K562 (cell line): Measurements from ENCODE around the gene TCOF1. TPM values are rescaled to one million over a fixed set of nuclear protein-coding genes. Genes with fewer than 3 reads are reported as not detected.

Source experiments
- ELF2 ChIP-seq: fragments of 250-450 bp; sonication (Bioruptor Pico); IDR thresholded peaks from 2 replicates; pipeline ENCODE4 v1.5.0; 2021; ENCODE audit warnings: mild to moderate bottlenecking
- GTF2F1 ChIP-seq: IDR thresholded peaks from 2 replicates; pipeline ENCODE4 v1.6.1; 2011; ENCODE audit warnings: low read depth, low read length, improper control_type of control experiment
- ID3 ChIP-seq, 2 experiments: fragments of 250-450 bp in 1 of 2; fragments of 450-650 bp in 1 of 2; sonication (Bioruptor Pico) in 1 of 2; IDR thresholded peaks; 2 replicates each; pipeline versions ENCODE4 v1.6.1 to v1.8.0; 2016 to 2021; ENCODE audit warnings: mild to moderate bottlenecking in 2 of 2, moderate library complexity in 2 of 2, missing compliant biosample characterization in 1 of 2, missing genetic modification characterization in 1 of 2
- NFIC ChIP-seq: fragments of 450-650 bp; IDR thresholded peaks from 2 replicates; pipeline ENCODE4 v1.6.1; 2017; ENCODE audit warnings: mild to moderate bottlenecking, inconsistent platforms
- PREB ChIP-seq: sonication (generic); formaldehyde crosslinking; IDR thresholded peaks from 2 replicates; pipeline ENCODE4 v1.8.1; 2023; ENCODE audit warnings: mild to moderate bottlenecking, missing genetic modification reagents
- ZC3H4 ChIP-seq: sonication (generic); formaldehyde crosslinking; IDR thresholded peaks from 2 replicates; pipeline ENCODE4 v1.9.0; 2021; ENCODE audit warnings: missing genetic modification reagents, borderline replicate concordance
- polyA plus RNA-seq, 8 experiments: library from polyadenylated mRNA; depleted of rRNA in 4 of 8; stranded (reverse) in 5 of 8; unstranded in 3 of 8; fragments of >200 nt; fragmentation: Nextera tagmentation in 2 of 8; fragmentation: Illumina TruSeq in 1 of 8; extraction: Ambion mirVana in 2 of 8; extraction: Trizol in 1 of 8; gene quantifications; 2 replicates each; pipeline versions ENCODE4 v1.2.1 to v1.2.3, GENCODE V29; 2011 to 2014; ENCODE audit warnings: inconsistent platforms in 1 of 8, missing spikeins in 1 of 8
- total RNA-seq, 7 experiments: library from RNA; depleted of rRNA in 6 of 7; stranded (reverse); fragments of >200 nt in 6 of 7; fragmentation: Illumina TruSeq in 2 of 7; extraction: Trizol in 2 of 7; gene quantifications; 2 replicates each; pipeline versions ENCODE4 v1.2.1 to v1.2.3, GENCODE V29; 2011 to 2021; ENCODE audit warnings: low replicate concordance in 1 of 7
- TF ChIP-seq, protein P1 (sequence below): fragments of 250-450 bp; sonication (Bioruptor Pico); IDR thresholded peaks from 2 replicates; pipeline ENCODE4 v1.4.0; 2020; ENCODE audit warnings: mild to moderate bottlenecking
- TF ChIP-seq, protein P2 (sequence below): sonication (generic); formaldehyde crosslinking; IDR thresholded peaks from 2 replicates; pipeline ENCODE4 v1.8.0; 2022; ENCODE audit warnings: missing genetic modification reagents, mild to moderate bottlenecking, borderline replicate concordance

Gene TCOF1
- total and polyA plus RNA-seq, 9 of the 15 experiments (the other 6 are each of a cell fraction or from before 2014, with no cell fraction given) = 9.8 to 134 (median 61.7) TPM

- TF ChIP-seq, protein P1, sequence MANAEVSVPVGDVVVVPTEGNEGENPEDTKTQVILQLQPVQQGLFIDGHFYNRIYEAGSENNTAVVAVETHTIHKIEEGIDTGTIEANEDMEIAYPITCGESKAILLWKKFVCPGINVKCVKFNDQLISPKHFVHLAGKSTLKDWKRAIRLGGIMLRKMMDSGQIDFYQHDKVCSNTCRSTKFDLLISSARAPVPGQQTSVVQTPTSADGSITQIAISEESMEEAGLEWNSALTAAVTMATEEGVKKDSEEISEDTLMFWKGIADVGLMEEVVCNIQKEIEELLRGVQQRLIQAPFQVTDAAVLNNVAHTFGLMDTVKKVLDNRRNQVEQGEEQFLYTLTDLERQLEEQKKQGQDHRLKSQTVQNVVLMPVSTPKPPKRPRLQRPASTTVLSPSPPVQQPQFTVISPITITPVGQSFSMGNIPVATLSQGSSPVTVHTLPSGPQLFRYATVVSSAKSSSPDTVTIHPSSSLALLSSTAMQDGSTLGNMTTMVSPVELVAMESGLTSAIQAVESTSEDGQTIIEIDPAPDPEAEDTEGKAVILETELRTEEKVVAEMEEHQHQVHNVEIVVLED (CRISPR knock-in tag) = no peak
- TF ChIP-seq PREB (CRISPR knock-in tag) (no peak), ELF2 (CRISPR knock-in tag) (no peak), NFIC (no peak), ZC3H4 (CRISPR knock-in tag) (no peak), ID3 (CRISPR knock-in tag; IDR thresholded peaks at IDR 0.05) (no peak), ID3 (tag; IDR thresholded peaks at IDR 0.05) (no peak), GTF2F1 (no peak)
- TF ChIP-seq, protein P2, sequence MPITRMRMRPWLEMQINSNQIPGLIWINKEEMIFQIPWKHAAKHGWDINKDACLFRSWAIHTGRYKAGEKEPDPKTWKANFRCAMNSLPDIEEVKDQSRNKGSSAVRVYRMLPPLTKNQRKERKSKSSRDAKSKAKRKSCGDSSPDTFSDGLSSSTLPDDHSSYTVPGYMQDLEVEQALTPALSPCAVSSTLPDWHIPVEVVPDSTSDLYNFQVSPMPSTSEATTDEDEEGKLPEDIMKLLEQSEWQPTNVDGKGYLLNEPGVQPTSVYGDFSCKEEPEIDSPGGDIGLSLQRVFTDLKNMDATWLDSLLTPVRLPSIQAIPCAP (CRISPR knock-in tag) = no peak
Observed at GRCh38 chr5:150402229-150402773, 44.8 kb downstream of the TCOF1 start (continued).
